ENCODE results near the gene SH3BGRL2. TPM values are rescaled to one million over a fixed set of nuclear protein-coding genes. Genes with fewer than 3 reads are reported as not detected.

SH3BGRL2 gene
- total RNA-seq, 1 experiment from 2014 or later = 13.8 TPM

- no peak for TF ChIP-seq E2F1 (CRISPR knock-in tag; IDR thresholded peaks at IDR 0.05)
- no peak for TF ChIP-seq SMAD3 (CRISPR knock-in tag; IDR thresholded peaks at IDR 0.05; ENCODE audit: borderline replicate concordance)
- no peak for TF ChIP-seq MXD4 (CRISPR knock-in tag; IDR thresholded peaks at IDR 0.05; ENCODE audit: borderline replicate concordance)
Measured at GRCh38 chr6:79631693-79632172, 604 bp downstream of the SH3BGRL2 start (continued).

GRCh38 chr6:79632580-79632979 lies 1.5 kb downstream of the SH3BGRL2 start:
- Mint-ChIP-seq H3K4me3 (peak overlapping the region; percentile 96), H3K36me3 (no peaks in the 10 kb centered on the region), H3K4me1 (peaks cover 18% of the 10 kb centered on the region), H3K27me3 (ENCODE audit: low read depth) (peaks cover 22% of the 10 kb centered on the region), H3K27ac (no peak overlapping the region), H3K9me3 (no peaks in the 10 kb centered on the region)
- TF ChIP-seq ERG (CRISPR knock-in tag; IDR thresholded peaks at IDR 0.05) = no peak
- no peak for TF ChIP-seq ZNF512 (CRISPR knock-in tag; IDR thresholded peaks at IDR 0.05; ENCODE audit: borderline replicate concordance)
- ChIA-PET CTCF (interaction anchor here (1.6 to 2.6 kb wide), 3 partner anchors 82 to 201 kb away, joined by 6 to 7 read pairs (median 6); no protein-coding TSS in a partner anchor), POLR2A (interaction anchor here (1.9 kb wide), 1 partner anchor 8 kb away, joined by 7 read pairs; no protein-coding TSS in a partner anchor)
- DNase-seq (ENCODE audit: low spot score) (no peak), ATAC-seq (no peak)

GRCh38 chr6:79634491-79635231 lies 3.5 kb downstream of the SH3BGRL2 start:
- Mint-ChIP-seq H3K36me3 (no peaks in the 10 kb centered on the region), H3K27ac (no peak overlapping the region; the same call in 1 of the 2 replicates), H3K9me3 (no peaks in the 10 kb centered on the region), H3K27me3 (ENCODE audit: low read depth) (peaks cover 16% of the 10 kb centered on the region), H3K4me1 (peaks cover 18% of the 10 kb centered on the region), H3K4me3 (no peak overlapping the region)
- DNase-seq (ENCODE audit: low spot score) (no peak), ATAC-seq (no peak)
- ChIA-PET CTCF (no interaction called here), POLR2A (no interaction called here)
- no peak for TF ChIP-seq ELF4 (CRISPR knock-in tag; IDR thresholded peaks at IDR 0.05; ENCODE audit: low read depth)
- no peak for TF ChIP-seq ZSCAN18 (CRISPR knock-in tag; IDR thresholded peaks at IDR 0.05)
- TF ChIP-seq E2F5 (CRISPR knock-in tag; IDR thresholded peaks at IDR 0.05) = no peak
- no peak for TF ChIP-seq HMGA2 (CRISPR knock-in tag; IDR thresholded peaks at IDR 0.05)
- no peak for TF ChIP-seq CDX4 (CRISPR knock-in tag; IDR thresholded peaks at IDR 0.05; ENCODE audit: borderline replicate concordance)
- no peak for TF ChIP-seq ESRRA (CRISPR knock-in tag; IDR thresholded peaks at IDR 0.05; ENCODE audit: borderline replicate concordance)
- TF ChIP-seq ARID4B (CRISPR knock-in tag; IDR thresholded peaks at IDR 0.05; ENCODE audit: borderline replicate concordance) = no peak
- TF ChIP-seq JUN (CRISPR knock-in tag; IDR thresholded peaks at IDR 0.05) = no peak
- no peak for TF ChIP-seq EMX1 (CRISPR knock-in tag; IDR thresholded peaks at IDR 0.05)
- TF ChIP-seq MYBL2 (CRISPR knock-in tag; IDR thresholded peaks at IDR 0.05) = no peak
- no peak for TF ChIP-seq USF1 (CRISPR knock-in tag; IDR thresholded peaks at IDR 0.05)
- TF ChIP-seq ZBTB21 (CRISPR knock-in tag; IDR thresholded peaks at IDR 0.05; ENCODE audit: borderline replicate concordance) = no peak
